Activated CD8-positive, alpha-beta memory T cell treated with anti-CD3 and anti-CD28 coated beads for 1 hour (primary cell): ENCODE measurements around the gene CD14.
A peak's percentile ranks its signal among the peaks of the same experiment; 100 is the strongest.
"Not testable (repeated sequence)": the region's sequence is repeated elsewhere in the genome, so short reads cannot be mapped to it uniquely, and the experiment has no call there.

Experiments
- DNase-seq, 2 donors: peaks; one replicate each; pipeline ENCODE4 v3.0.0-alpha.2; 2020; ENCODE audit warnings: low read depth in 1 of 2; ENCODE audit errors: extremely low read depth in 1 of 2

CD14 gene

GRCh38 chr5:140635291-140636257 is 2.6 kb upstream of the CD14 start:
- no peak for DNase-seq

GRCh38 chr5:140634103-140634502 is 1.1 kb upstream of the CD14 start:
- DNase-seq: no peak

DNA sequence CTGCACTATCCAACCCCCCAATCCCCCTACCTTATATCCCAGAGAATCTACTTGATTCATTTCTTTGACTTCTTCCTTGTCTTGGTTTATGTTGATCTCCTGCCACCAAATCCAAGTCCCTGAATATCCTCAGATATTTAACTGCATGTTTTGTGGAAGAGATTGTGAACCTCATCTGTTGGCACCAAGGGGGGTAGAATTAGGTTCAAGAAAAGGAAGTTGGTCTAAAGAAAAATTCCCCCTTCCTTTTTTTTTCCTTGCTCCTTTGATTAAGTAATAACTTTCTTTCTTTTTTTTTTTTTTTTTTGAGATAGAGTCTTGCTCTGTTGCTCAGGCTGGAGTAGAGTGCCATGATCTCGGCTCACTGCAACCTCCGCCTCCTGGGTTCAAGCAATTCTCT is 526 bp upstream of the CD14 start:
- DNase-seq: no peak

- peak in 1 of 2 donors; percentile 24 for DNase-seq
These were observed 482 bp downstream of the CD14 start for GRCh38 chr5:140632366-140633020.

- DNase-seq: peak in 1 of 2 donors; percentile 12
These were observed 1.1 kb downstream of the CD14 start for GRCh38 chr5:140631831-140632365.

- no peak for DNase-seq
These were observed 1.9 kb downstream of the CD14 start for GRCh38 chr5:140631036-140631417.

GRCh38 chr5:140630292-140631035 is 2.5 kb downstream of the CD14 start:
- no peak for DNase-seq

- DNase-seq: no peak
These were observed 4.3 kb downstream of the CD14 start for GRCh38 chr5:140628711-140629110.

- no peak for DNase-seq
These were observed 5.0 kb downstream of the CD14 start for GRCh38 chr5:140627972-140628371.

- not testable (repeated sequence) for DNase-seq
These were observed 8.1 kb downstream of the CD14 start for GRCh38 chr5:140624886-140625285.

DNA sequence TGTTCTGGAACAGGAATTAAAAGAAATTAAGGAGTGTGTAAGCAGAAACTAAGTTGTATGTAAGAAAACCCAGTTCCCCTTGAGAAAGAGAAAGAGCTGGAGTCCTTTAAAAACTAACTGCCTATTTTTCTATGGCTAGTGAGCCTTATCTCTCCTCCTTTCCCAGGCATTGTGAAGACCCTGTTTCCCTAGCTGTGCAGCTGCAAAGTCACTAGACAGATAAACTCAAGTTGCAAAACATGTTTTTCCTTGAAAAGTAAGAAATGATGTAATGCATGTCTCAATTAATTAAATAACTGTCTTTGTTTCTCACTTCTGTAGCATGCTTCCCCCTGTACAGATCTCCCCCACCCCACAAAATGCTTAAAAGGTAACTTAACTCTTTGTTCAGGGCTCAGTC is 9.9 kb downstream of the CD14 start:
- DNase-seq: not testable (repeated sequence)

GRCh38 chr5:140622301-140622700 is 10.7 kb downstream of the CD14 start:
- DNase-seq: no peak

GRCh38 chr5:140611020-140611521 is 21.9 kb downstream of the CD14 start:
- no peak for DNase-seq

GRCh38 chr5:140609126-140609525 is 23.8 kb downstream of the CD14 start:
- DNase-seq: no peak

DNA sequence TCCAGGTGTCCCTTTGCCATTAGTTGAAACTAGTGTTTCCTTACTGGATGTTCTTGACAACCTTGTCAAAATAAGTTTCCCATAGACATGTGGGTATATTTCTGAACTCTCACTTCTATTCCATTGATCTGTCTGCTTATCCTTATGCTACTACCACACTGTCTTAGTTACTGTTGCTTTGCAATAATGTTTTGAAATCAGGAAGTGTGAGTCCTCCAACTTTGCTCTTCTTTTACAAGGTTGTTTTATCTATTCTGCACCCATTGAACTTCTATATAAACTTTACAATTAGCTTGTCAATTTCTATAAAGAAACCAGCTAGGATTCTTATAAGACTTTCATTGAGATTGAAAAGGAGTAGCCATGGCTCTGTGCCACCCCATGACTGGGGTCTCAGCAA is 24.3 kb downstream of the CD14 start:
- no peak for DNase-seq

- no peak for DNase-seq
These were observed 25.9 kb downstream of the CD14 start for GRCh38 chr5:140607031-140607430.

DNA sequence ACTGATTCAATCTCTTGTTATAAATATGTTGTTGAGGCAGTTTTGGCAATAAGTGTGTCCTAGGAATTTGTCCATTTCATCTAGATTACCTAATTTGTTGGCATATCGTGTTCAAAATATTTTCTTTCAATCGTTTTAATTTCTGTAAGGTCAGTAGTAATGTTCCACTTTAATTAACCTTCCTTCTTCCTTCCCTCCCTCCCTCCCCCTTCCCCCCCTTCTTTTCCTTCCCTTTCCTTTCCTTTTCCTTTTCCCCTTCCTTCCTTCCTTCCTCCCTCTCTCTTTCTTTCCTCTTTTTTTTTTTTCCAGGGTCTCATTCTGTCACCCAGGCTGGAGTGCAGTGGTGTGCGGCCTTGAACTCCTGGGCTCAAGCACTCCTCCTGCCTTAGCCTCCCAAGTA is 27.1 kb downstream of the CD14 start:
- DNase-seq: no peak

DNA sequence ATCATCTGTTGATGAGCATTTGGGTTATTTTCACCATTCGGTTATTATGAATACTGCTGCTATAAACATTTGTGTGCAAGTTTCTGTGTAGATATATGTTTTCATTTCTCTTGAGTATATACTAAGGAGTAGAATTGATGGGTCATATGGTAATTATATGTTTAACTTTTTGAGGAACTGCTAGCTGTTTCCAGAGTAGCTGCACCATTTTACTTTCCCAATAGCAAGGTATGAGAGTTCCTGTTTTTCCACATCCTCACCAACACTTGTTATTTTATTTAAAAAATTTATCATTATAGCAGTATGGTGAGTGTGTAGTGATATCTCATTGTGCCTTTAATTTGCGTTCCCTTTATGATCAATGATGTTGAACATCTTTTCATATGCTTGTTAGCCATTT is 29.2 kb downstream of the CD14 start:
- DNase-seq: no peak

DNA sequence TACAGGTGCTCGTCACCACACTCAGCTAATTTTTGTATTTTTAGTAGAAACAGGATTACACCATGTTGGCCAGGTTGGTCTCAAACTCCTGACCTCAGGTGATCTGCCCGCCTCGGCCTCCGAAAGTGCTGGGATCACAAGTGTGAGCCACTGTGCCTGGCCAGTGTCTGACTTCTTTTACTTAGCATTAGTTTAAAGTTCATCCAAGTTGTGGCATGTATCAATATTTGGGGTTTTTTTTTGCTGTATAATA is 29.6 kb downstream of the CD14 start:
- DNase-seq: not testable (repeated sequence)

GRCh38 chr5:140602147-140602546 is 30.8 kb downstream of the CD14 start:
- DNase-seq: no peak

GRCh38 chr5:140600096-140600495 is 32.9 kb downstream of the CD14 start:
- no peak for DNase-seq
